CD4-positive, alpha-beta T cell treated with Interleukin-17A for 4 hours (primary cell): ENCODE measurements around the gene TTC23.

ENCODE experiments used
- DNase-seq: peaks from one replicate; pipeline ENCODE4 v3.0.0-alpha.2; 2020; ENCODE audit warnings: mixed read lengths

TTC23 gene

DNA sequence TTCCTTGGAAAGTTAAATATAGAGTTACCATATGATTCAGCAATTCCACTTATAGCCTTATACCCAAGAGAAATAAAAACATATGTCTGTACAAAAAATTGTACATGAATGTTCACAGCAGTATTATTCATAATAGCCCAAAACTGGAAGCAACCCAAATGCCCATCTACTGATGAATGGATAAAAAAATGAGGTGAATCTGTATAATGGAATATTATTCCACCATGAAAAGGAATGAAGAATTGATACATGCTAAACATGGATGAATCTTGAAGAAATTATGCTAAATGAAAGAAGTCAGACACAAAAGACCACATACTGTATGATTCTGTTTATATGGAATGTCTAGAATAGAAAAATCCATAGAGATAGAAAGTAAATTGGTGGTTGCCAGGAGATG is 61.4 kb downstream of the TTC23 start:
- DNase-seq, result no peak

GRCh38 chr15:99185414-99186130 is 63.8 kb downstream of the TTC23 start:
- no peak for DNase-seq

DNA sequence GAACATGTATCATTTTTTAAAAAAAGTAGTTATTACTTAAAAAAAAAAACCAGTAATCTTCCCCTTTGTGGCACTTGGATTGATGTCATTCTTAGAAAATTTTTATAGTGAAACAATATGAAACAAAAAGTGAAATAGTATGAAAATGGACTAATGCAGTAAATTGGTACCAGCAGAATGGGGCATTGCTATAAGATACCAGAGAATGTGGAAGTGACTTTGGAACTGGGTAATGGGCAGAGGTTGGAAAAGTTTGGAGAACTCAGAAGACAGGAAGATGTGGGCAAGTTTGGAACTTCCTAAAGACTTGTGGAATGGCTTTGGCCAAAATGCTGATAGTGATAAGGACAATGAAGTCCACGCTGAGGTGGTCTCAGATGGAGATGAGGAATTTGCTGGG is 66.6 kb downstream of the TTC23 start:
- no peak for DNase-seq

DNA sequence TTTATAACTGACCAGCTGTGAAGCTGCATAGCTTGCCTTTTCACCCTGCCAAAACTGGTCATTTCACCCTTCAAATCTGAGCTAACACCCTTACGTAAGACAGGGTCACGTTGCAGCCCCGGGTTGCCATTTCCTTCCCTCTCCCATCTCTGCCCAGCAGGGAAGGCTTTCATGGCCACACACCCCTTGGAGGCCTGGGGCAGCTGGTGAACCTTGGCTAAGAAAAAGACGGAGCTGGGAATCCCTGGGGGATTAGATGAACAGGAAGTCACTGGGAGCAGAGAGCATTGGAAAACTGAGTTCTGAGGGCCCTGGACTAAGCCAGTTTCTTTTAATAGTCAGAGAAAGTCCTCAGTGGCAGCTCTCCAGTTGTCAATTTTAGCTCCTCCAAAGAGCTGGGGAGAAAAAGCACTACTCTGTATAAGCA is 67.8 kb downstream of the TTC23 start:
- DNase-seq, result no peak

GRCh38 chr15:99180964-99181306 is 68.4 kb downstream of the TTC23 start:
- DNase-seq, result no peak

DNA sequence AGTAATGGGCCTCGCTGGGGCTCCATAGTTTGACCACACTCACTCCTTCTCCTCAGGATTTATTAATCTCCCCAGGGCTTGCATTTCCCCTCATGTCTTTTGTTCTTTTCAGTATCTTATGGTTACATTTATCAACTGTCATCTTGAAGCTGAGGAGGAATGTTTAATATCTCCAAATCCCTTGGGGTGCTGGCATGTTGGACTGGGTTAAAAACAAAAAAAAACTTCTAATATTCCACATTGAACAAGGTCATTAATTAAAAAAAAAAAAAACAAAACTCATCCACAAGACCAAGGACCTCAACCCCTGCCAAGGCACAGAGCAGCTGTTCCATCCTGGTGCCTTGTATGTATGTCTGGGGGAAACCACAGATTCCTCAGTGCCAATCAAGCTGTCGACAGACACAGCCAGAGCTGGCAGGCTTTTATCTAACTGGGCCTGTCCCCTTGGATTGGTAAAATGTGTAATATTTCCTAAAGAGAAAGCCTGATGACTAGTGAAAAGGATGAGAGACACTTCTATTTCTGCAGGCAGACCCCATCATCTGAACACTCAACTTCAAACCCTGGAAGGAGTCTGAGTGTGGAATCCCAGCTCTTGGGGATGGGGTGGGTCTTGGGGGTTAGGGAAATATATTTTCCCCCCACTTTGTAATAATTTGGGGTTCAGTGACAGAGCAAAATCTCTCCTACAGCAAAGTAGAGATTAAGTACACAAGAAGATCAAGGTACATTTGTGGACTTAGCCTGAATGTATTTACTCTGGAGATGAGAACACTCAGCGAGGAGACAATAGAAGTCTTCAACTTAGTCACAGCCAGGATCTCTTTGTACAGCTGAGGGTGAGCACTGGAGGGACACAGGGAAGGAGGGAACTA is 69.1 kb downstream of the TTC23 start:
- no peak for DNase-seq

DNA sequence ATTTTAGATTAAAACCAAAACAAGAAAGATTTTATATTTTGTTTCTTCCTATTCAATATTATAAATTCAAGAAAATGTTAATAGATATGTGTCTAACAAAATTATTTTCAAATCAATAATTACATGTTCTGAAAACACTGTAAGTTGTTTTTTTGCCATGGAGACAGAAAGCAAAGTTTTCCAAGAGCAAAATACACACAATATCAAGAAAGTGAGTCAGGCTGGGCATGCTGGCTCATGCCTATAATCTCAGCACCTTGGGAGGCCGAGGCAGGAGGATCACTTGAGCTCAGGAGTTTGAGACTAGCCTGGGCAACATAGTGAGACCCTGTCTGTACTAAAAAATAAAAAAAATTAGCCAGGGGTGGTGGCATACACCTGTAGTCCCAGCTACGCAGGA is 71.7 kb downstream of the TTC23 start:
- DNase-seq, result no peak

DNA sequence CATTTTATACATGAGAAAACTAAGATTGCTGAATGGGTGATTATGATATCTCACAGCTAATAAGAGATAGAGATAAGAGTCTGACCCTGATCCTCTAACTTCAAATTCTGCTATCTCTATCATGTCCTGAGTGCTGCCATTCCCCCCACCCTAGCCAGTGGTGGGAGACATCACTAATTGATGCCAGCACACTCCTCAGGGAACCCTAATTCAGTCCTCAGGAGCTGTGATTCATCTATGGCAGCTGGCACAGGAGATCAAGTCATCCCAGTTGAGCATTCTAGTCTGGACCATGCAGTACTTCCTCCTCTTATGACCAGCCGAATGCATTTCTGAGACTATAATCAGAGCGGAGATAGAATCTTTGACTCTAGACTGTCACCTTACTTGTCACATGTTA is 72.6 kb downstream of the TTC23 start:
- no peak for DNase-seq

GRCh38 chr15:99174567-99175395 is 74.6 kb downstream of the TTC23 start:
- no peak for DNase-seq

GRCh38 chr15:99172989-99173388 is 76.4 kb downstream of the TTC23 start:
- no peak for DNase-seq

- DNase-seq, result no peak
Observed at GRCh38 chr15:99172171-99172570, 77.2 kb downstream of the TTC23 start.

GRCh38 chr15:99170476-99171065 is 78.8 kb downstream of the TTC23 start:
- DNase-seq, result no peak

- no peak for DNase-seq
Observed at GRCh38 chr15:99169769-99170311, 79.5 kb downstream of the TTC23 start.

DNA sequence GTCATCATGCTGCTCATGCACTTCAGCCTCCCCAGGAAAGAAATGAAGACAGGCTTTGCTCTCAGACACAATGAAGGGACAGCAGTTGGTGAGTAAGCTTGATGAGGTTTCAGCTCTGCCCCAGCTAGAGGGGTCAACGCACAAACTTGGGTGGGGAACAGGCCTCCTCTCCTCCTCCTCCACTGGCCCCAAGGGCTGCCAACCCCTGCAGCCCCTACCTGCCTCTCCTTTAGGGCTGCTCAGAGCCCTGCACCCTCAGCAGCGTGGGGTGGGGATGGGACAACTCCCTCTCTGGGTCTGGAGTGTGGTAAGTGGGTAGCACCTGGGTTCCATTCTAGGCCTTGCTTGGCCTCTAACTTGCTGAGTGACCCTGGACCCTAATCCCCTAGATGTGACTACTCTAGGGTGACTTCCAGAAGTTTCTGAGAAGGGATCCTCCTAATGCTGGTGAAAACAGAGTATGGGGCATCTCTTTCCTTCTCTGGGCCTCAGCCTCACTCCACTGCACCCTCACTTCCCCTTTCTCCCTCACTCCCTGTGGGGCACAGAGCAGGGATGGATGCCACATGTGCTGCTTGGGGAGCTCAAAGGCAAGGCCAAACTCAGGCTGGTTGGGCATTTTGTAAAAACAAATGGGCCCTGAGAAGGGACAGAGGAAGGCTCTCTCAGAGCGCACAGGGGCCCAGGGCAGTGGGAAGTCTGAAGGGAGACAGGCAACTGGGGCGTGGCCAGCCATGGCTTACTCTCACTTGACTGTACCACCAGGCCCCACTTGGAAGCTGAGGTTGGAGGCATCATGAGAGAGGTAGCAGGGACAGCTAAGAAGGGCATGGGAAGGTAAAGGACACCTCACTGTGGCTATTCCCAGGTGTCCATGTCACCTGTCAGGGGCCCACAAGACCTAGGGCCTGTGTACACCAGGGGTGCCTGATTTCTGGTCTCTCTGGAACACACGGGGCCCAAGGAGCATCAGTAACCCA is 80.5 kb downstream of the TTC23 start:
- DNase-seq, result no peak

GRCh38 chr15:99167640-99168039 is 81.7 kb downstream of the TTC23 start:
- no peak for DNase-seq

GRCh38 chr15:99167201-99167600 is 82.2 kb downstream of the TTC23 start:
- no peak for DNase-seq

DNA sequence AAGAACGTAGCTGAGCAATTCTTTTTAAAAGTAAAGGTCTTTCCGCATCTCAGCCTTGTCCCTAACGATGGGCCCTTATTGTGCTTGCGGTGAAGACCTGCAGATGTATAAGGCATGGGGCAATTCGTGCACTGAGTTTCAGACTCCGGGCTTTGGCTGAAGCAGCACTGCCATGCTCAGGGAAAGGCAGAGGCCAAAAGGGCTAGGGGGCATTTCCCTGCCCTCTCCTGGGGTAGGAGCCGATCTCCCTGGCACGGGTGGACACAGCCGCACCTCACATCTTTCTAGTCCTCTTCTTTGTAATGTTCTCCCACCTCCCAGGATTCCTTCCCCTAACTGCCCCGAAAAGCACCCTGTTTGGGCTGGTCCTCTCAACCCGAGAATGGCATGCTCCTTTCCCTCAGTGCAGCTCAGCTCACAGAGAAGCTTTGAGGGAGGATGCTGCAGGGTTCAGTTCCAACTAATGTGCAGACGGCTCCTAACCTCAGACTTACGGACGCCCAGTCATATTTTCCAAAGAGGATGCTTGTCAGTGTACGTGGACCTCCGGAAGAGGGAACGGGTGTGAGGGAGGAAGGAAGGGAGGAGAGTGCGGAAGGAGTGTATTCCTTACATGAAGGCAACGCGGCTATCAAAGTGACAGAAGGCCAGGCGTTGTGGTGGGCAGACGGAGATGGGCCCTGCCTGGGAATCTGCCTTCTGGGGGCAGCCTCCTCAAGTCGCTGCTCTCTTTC is 83.3 kb downstream of the TTC23 start:
- no peak for DNase-seq

GRCh38 chr15:99165020-99165790 is 84.2 kb downstream of the TTC23 start:
- no peak for DNase-seq

GRCh38 chr15:99164119-99164518 is 85.3 kb downstream of the TTC23 start:
- DNase-seq, result no peak
